ENCODE data around the gene DENND4A.

- no peak for TF ChIP-seq SP2 (tag by site-specific recombination; IDR thresholded peaks at IDR 0.05)
- no peak for TF ChIP-seq ATF2 (tag by site-specific recombination; IDR thresholded peaks at IDR 0.05; ENCODE audit: low read depth)
- no peak for TF ChIP-seq YY1 (tag by site-specific recombination; IDR thresholded peaks at IDR 0.05)
- TF ChIP-seq ZNF146 (tag by site-specific recombination; IDR thresholded peaks at IDR 0.05): no peak
- TF ChIP-seq CTCF (tag by site-specific recombination; IDR thresholded peaks at IDR 0.05): no peak
- no peak for TF ChIP-seq PBX3 (CRISPR knock-in tag; IDR thresholded peaks at IDR 0.05)
- TF ChIP-seq SETDB1 (IDR thresholded peaks at IDR 0.05; ENCODE audit: insufficient read length, low read length): no peak
- no peak for TF ChIP-seq ZBTB20 (tag by site-specific recombination; IDR thresholded peaks at IDR 0.05)
- no peak for TF ChIP-seq PATZ1 (tag by site-specific recombination; IDR thresholded peaks at IDR 0.05)
- no peak for TF ChIP-seq TSHZ1 (tag by site-specific recombination; IDR thresholded peaks at IDR 0.05; ENCODE audit: borderline replicate concordance)
- no peak for TF ChIP-seq ZNF639 (tag by site-specific recombination; IDR thresholded peaks at IDR 0.05)
- TF ChIP-seq ZNF510 (tag by site-specific recombination; IDR thresholded peaks at IDR 0.05; ENCODE audit: insufficient replicate concordance): no peak
- TF ChIP-seq ZNF214 (tag by site-specific recombination; IDR thresholded peaks at IDR 0.05; ENCODE audit: borderline replicate concordance): no peak
Observed at GRCh38 chr15:65651831-65652749, 140.0 kb downstream of the DENND4A start.

Measured in HEK293 (cell line).